Measurements from ENCODE around the gene DACT1.
"Not testable (repeated sequence)": the region's sequence is repeated elsewhere in the genome, so short reads cannot be mapped to it uniquely, and the experiment has no call there.

Gene DACT1, protein sequence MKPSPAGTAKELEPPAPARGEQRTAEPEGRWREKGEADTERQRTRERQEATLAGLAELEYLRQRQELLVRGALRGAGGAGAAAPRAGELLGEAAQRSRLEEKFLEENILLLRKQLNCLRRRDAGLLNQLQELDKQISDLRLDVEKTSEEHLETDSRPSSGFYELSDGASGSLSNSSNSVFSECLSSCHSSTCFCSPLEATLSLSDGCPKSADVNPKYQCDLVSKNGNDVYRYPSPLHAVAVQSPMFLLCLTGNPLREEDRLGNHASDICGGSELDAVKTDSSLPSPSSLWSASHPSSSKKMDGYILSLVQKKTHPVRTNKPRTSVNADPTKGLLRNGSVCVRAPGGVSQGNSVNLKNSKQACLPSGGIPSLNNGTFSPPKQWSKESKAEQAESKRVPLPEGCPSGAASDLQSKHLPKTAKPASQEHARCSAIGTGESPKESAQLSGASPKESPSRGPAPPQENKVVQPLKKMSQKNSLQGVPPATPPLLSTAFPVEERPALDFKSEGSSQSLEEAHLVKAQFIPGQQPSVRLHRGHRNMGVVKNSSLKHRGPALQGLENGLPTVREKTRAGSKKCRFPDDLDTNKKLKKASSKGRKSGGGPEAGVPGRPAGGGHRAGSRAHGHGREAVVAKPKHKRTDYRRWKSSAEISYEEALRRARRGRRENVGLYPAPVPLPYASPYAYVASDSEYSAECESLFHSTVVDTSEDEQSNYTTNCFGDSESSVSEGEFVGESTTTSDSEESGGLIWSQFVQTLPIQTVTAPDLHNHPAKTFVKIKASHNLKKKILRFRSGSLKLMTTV

DNA sequence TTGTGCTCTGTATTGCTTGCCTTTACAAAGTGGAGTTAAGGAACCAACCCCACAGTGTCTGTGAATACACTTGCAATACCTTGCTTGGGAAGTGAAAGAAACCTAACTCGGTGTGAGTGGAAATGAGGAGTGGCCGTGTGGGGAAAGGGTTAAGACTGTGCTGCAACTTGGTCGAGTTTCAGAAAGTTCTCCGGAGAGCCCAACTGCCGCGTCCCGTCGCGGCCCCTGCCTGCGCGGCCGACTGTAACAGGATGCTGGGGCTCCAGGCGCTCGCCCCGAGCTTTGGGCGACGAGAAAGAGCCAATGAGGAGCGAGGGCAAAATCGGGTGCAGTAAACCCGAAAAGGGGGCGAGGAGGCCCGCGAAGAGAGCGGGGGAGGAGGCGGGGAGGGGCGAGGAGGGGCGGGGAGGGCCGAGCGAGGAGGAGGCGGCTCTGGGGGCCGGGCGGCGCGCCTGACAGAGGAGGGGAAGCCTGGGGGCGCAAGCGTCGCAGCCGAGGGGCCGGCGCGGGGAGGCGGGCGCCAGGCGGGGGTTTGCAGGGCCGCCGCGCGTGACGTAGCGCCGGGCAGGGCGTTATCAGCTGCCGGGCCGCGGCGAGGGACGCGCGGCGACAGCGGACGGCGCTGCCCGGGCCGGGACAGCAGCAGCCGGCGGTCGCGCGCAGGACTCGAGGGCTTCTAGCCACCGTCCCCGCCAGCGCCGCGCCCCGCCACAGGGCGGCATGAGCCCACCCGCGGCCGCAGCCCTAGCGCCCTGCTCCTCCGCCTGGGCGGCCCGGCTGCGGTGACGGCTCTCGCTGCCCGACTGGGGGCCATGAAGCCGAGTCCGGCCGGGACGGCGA is at the start of gene DACT1:
DACT1 (plus strand) TSS at position 572 of the 840 bp plus-strand sequence; CDS start at position 813, 241 bp downstream.
- peak; percentile 49 for DNase-seq (ENCODE audit: low read depth)

DNA sequence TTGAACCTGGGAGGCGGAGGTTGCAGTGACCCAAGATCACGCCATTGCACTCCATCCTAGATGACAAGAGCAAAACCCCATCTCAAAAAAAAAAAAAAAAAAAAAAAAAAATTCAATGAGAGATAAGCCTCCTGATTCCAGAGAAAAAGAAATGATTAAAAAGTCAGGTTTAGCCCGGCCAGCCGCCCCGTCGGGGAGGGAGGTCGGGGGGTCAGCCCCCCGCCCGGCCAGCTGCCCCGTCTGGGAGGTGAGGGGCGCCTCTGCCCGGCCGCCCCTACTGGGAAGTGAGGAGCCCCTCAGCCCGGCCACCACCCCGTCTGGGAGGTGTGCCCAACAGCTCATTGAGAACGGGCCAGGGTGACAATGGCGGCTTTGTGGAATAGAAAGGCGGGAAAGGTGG is 49.4 kb upstream of the DACT1 start:
- not testable (repeated sequence) for DNase-seq (ENCODE audit: low read depth)

DNA sequence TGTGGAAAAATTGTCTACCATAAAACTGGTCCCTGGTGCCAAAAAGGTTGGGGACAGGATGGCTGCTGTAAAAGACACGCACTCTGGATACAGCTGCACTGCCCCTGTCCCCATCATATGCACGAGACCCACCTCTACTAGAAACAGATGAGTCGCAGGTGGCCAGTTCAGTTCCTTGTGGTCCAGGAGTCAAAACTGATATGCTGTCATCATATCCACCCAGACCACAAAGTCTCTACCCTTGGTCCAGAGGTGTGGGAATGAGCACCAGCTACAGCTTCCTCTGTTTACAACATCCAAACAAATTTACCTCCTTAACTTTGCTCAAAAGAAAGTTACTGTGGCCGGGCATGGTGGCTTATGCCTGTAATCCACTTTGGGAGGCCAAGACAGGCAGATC is 43.8 kb upstream of the DACT1 start:
- no peak for DNase-seq (ENCODE audit: low read depth)

DNA sequence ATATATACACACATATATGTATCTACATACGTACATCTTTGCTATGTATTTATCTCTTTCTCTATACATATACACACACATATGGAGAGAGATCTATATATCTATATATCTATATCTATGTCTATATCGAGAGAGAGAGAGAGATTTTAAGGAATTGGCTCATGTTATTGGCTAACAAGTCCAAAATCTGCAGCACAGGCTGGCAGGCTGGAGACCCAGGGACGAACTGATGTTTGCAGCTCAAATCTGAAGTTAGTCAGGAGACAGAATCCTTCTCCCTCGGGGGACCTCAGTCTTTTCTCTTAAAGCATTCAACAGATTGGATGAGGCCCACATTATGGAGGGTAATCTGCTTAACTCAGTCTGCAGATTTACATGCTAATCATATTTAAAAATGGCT is 40.7 kb upstream of the DACT1 start:
- DNase-seq (ENCODE audit: low read depth) = no peak

DNA sequence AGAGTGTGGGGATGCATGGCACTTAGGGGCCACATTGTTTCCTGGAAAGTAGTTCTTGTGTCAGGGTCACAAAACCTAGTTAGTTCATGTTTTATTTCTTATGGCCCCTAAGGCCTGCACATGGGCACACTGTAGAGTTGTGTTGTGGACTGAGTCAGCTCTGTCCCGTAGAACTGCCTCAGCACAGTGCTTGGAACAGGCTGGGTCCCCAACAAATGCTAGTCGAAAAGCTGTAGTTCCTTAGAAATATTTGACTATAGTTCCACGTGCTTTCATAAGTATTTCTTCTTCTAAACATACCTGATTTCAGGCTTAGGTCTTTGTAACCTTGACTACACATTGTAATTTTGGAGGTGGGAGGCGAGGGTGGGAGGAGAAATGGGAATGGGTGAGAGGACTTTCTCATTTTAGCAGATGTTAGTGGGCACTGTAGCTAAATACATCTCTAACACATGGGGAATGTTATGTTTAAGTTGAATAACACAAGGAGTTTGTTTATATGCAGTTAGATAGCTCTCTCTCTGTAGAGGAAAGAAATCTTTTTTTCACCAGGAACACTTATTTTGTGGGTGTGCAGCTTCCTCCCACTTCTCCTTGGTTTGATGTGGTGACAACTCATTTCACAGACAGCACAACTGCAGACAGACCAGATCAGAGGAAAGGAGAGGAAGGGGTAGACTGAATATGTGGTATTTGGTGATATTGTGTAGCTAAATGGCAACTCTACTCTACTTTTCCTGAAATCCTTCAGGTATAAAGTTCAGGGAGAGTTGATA is 39.5 kb upstream of the DACT1 start:
- DNase-seq (ENCODE audit: low read depth) = no peak

DNA sequence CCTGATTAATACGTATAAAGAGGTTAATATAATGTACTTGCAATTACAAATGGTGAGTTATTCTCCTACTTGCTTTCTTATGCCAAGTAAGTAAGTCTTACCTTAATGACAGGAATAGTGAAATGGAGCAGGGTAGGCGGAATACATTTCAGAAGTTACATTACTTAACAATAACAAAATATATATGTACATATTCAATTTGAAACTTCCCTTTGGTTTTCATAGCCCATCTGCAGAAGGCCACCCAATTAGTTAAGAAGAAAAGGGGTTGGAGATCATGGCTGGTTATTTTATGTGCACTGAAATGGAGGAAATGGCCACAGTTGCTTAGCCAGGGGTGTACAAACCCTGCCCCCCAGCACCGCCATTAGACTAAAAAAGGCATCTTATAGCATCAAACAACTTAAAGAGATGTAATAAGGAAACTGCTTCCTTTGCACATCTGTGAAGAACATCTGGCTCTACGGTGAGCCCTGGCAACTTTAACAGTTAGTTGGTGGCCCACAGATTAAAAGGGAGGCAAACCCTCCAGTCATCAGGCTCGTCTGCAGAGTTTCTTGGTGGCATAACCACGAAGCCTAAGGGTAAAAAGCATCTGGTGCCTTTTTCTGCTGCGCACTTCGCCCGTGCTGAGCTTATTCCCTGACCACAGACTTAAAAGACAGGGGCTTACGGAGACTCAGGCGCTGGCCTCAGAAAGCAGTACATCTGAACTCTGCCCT is 38.8 kb upstream of the DACT1 start:
- no peak for DNase-seq (ENCODE audit: low read depth)

DNA sequence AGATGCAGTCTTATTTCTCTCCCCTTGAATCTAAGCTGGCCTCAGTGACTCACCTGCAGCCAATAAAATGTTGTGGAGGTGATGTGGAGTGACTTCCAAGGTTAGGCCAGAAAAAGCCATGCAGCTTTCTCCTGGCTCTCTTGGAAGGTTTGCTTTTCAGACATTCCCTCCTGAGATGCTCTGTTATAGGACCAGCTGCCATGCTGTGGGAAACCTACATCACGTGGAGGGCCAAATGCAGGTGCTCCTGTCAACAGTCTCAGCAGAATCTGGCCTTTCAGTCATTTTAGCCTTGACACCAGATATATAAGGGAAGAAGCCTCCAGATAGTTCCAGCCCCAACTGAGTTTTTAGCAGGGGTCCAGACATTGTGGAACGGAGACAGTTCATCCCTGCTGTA is 38.1 kb upstream of the DACT1 start:
- no peak for DNase-seq (ENCODE audit: low read depth)

DNA sequence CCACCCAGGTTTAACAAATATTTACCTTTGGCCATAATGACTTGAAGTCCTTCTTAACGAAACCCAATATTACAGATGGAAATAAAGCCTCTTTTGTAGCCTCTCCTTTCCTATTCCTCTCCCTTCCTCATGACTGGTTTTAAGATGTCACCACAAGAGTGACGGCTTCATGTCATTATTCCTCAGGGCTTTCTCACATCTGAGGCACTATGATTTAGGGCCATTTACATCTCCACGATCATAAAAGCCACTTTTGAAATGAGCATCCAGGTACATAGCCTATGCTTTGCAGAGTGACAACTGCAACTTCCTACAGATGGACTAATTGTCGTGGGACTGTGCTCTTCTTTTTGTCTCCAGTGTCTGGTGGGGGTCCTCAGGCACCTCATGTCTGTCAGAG is 32.3 kb upstream of the DACT1 start:
- DNase-seq (ENCODE audit: low read depth) = no peak

DNA sequence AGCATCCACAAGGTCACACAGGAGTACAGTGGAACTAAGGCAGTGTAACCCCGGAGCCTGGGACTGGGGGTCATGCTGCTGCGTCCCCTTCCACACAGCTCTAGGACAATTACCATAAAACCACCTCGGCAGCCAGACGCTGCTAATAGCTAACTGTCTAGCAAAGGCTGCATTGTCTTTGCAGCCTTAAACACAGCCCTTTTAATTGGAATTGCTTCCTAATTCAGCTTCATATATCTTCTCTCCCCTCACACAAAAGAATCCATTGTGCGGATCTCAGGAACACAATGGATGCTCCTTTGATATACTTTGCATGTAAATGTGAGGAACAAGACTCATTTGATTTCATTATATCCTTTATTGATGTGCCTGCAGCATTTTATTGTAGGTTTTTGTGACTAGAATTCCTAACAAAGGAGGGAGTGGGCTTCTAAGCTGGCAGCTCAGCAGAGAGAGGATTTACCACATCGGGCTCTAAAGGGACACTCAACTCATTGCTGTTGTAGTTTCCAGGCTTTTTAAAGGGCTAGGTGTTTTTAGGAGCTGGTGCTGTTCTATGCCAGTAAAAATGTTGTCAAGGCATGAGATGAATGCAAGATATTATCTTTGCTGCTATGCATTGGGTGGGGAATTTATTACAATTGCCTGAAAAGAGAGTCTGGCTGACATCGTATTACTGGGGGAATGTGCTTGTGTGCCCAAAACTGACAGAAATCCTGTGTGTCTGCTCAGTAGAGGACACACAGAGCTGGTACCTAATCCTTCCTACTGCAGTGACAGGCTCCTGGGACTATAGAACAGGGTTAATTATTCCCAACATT is 30.4 kb upstream of the DACT1 start:
- DNase-seq (ENCODE audit: low read depth) = no peak

DNA sequence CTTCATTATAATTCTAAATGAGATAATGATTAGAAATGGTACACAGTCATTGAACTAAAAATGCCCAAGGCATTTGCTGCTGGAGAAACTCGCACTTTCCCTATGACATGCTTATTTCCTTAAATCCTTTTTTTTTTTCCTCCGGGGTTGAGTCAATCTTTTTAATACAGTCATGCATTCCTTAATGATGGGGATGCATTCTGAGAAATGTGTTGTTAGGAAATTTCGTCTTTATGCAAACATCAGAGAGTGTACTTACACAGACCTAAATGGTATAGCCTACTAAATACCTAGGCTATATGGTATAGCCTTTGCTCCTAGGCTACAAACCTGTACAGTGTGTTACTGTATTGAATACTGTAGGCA is 29.8 kb upstream of the DACT1 start:
- DNase-seq (ENCODE audit: low read depth) = peak; percentile 85

DNA sequence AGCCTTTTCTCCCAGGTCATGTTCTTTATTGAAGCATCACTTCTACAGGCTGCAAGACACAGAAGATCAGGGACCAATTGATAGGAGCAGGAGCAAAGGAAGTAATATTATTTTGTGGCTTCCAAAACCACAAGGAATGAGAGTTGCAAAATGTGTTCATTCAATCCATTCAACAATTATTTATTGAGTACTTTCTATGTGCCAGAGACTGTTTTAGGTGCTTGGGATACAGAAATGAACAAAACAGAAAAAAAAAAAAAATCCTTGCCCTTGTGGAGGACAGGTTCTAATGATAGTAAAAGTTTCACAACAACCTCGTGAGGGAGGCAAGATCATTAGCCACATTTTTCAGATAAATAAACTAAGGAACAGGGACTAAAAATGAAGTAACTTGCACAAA is 20.1 kb upstream of the DACT1 start:
- DNase-seq (ENCODE audit: low read depth) = no peak

DNA sequence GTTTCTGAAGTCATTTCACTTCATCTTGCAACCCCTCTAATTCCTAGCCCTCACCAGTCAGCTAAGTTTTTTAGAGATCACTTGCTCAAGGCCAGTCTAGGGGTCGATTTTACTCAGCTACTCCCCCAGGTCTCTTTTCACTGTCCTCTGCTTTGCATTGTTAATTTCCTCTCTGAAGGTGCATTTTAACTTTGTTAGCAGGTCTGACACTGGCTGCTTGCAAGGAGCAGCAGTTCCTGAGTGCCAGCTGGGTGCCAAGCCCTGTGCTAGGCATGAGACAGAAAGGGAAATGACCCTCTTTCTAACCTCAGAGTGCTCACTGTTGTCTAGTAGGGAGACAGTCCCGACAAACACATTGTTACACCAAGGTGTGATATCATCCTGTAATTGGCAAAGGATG is 17.8 kb upstream of the DACT1 start:
- no peak for DNase-seq (ENCODE audit: low read depth)

DNA sequence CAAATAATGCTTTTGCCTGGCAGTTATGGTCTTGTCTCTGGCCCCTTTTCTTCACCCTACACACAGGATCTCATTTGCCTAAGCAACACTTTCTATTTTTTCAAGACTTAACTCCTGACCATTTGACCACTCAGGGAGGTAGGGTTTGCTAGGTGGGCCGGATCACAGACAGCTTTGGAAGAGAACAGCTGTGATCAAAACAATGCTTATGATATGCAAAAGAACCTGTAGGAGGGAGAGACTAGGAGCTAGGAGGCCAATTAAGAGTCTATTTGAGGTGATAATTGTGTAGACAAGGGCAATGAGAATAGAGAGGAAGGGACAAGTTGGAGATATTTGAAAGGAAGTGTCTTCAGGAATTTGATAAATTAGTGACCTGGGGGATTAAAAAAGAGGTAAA is 12.3 kb upstream of the DACT1 start:
- DNase-seq (ENCODE audit: low read depth) = no peak

DNA sequence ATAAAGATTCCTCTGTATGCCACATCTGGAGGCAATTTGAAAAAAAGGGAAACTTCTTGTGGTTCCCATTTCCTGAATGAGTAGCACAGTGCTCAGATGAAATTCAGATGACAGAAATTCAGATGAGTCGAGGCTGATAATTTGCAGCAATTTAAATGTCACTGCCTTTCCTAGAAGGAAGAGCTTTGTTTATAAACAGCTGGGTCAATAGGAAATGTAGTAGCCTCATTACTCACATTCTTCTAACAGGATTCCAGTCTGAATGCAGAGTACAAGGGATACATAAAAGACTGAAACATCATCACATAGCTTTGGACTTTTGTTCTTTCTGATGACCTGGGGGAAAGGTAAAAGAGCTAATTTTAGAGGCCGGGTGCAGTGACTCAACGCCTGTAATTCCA is 11.3 kb upstream of the DACT1 start:
- peak; percentile 80 for DNase-seq (ENCODE audit: low read depth)

DNA sequence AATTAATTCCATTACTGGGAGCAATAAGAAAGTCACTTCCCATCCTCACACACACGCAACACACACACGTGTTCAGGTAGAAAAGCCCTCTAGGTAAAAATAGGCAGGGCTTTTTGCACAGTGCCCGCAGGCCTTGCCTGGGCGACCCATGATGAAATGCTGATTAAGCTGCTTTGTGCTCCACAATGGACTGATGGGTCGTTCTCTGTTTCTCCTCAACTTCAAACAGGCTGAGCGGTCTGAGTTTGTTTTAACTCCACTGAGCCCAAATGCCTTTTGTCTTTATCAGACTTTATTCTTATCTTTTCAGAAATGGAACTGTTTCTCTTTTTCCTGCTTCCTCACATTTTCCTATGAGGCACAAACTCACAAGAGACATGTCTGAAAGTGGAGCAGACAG is 9.4 kb upstream of the DACT1 start:
- no peak for DNase-seq (ENCODE audit: low read depth)

DNA sequence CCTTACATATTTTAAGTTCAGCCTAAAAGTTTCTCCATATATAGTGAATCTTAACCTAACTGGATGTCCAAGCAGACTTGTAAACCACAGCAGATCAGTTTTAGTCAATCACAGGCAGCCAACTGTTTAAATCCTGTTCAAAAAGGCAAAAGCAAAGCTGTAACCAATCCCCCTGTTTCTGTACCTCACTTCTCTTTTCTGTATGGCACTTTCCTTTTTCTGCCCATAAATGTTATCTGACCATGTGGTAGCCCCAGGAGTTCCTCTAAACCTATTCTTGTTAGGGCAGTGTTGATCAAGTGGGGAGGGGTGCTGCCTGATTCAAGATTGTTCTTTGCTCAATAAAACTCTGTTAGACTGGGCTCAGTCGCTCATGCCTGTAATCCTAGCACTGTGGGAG is 8.5 kb upstream of the DACT1 start:
- DNase-seq (ENCODE audit: low read depth) = no peak

DNA sequence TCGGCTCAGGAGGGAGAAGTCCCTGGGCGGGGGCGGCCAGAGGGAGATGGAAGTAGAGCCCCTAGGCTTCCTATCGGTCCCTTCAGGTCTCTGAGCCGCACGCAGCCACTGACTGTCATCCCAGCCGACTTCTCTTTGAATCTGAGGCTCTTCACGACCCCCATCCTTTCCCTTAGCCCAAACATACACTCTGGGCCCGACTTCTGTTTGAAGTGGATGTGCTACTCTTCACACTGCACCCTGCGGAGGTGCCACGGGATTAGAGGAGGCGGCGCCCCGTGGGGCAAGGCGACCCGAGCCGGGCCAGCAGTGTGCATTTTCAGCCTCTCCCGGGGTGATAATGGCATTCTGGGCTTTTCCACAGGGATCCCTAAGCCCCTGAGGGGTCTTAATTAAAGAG is 6.0 kb upstream of the DACT1 start:
- no peak for DNase-seq (ENCODE audit: low read depth)

DNA sequence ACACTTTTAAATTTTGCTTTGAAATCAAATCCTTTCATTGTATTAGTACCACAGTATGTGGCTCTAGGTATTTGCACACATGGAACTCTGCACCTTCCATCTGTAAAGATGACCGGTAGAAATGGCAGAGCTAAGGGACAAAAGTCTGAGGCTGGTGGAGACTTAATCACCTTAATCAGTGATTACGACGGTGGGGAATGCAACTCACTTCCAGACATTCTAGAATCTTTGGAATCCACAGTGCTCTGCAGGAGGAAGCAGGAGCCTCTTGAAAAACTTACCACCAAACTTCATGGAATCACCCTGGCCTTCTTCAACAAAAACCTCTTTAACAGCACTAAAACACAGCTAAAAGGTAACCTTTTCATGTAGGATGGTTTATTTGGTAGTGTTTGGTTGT is 3.9 kb upstream of the DACT1 start:
- no peak for DNase-seq (ENCODE audit: low read depth)

DNA sequence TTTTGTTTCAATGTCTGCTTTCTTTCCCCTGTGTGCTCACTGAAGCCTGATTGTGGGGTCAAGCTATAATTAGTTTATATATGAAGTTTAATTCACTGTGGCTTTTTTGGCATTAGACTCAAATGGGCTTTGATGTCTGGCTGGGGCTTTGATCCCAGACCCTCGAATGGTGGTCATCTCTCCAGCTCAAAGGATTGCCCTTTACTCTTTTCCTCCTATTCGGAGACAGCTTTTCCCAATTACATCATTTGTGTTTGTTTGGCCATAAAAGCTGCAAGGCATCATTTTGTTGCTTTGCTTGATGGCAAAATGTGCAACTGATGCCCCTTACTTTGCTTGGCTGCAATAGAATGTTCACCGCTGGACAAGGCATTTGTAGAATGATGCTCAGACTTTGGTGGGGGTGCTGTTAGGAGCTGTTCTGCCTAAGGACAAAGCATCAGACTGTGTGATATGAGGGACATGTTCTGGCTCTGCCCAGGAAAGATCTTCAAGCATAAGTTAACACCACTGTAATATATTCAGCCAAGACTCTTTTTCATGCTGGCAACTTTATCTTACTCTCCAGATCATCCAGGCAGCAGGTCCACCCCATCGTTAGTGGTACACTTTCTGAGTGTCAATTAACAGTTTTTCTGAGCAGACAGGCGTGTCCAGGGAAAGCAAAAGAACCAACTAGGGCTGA is 3.2 kb upstream of the DACT1 start:
- no peak for DNase-seq (ENCODE audit: low read depth)
